Stomach (tissue), 9 donors: Measurements from ENCODE around the gene MCTP2. TPM values are rescaled to one million over a fixed set of nuclear protein-coding genes. Genes with fewer than 3 reads are reported as not detected.
A peak's percentile ranks its signal among the peaks of the same experiment; 100 is the strongest.

Source experiments
- DNase-seq, 2 donors: peaks; one replicate each; pipeline versions ENCODE4 v3.0.0 to v3.0.0-alpha.2; 2013 to 2019
- H3K27ac ChIP-seq, 5 donors: fragments of 200-600 bp in 4 of 5; sonication (generic) in 4 of 5; one replicate each; pipeline ENCODE4 v1.5.1; 2013 to 2019; ENCODE audit warnings: mild to moderate bottlenecking in 1 of 5, moderate library complexity in 1 of 5
- H3K27me3 ChIP-seq, 3 donors: fragments of 200-600 bp; sonication (generic); one replicate each; pipeline ENCODE4 v1.5.1; 2017 to 2019; ENCODE audit warnings: mixed run types in 1 of 3
- H3K36me3 ChIP-seq, 4 donors: fragments of 200-600 bp; sonication (generic); 1 replicate in 3 of 4; 2 replicates in 1 of 4; pipeline ENCODE4 v1.5.1; 2016 to 2019
- H3K4me1 ChIP-seq, 4 donors: fragments of 200-600 bp; sonication (generic); one replicate each; pipeline ENCODE4 v1.5.1; 2016 to 2019
- H3K4me3 ChIP-seq, 4 donors: fragments of 200-600 bp; sonication (generic) in 3 of 4; one replicate each; pipeline ENCODE4 v1.5.1; 2016 to 2019; ENCODE audit warnings: mild to moderate bottlenecking in 1 of 4
- H3K9me3 ChIP-seq, 4 donors: fragments of 200-600 bp; sonication (generic); one replicate each; pipeline ENCODE4 v1.5.1; 2016 to 2019
- EP300 ChIP-seq: sonication (generic); formaldehyde crosslinking; IDR thresholded peaks from one replicate; pipeline ENCODE4 v1.6.1; 2017; ENCODE audit warnings: antibody characterized with exemption
- POLR2A ChIP-seq, 4 donors: fragments of 450-650 bp; IDR thresholded peaks; one replicate each; pipeline ENCODE4 v1.6.1; 2016; ENCODE audit warnings: antibody characterized with exemption in 4 of 4, control low read depth in 2 of 4, mild to moderate bottlenecking in 1 of 4, moderate library complexity in 1 of 4
- POLR2AphosphoS5 ChIP-seq, 3 donors: sonication (generic); formaldehyde crosslinking; IDR thresholded peaks; one replicate each; pipeline ENCODE4 v1.6.1; 2016; ENCODE audit warnings: antibody characterized with exemption in 3 of 3
- WGBS, 5 donors: extraction: QIAGEN DNeasy Blood & Tissue Kit in 3 of 5; methylation state at CpG; one replicate each; pipeline versions ENCODE4 v1.1.5 to v1.1.7; 2013 to 2018; 5-methylcytosine and 5-hydroxymethylcytosine counted together
- intact Hi-C: fragments of 100-400 bp; cut with DNase I; formaldehyde crosslinking; loops from one replicate; pipeline ENCODE4 v1.15.1; 2023; ENCODE audit warnings: low total_unique reads
- polyA plus RNA-seq, 3 donors: library from polyadenylated mRNA; stranded (reverse); fragments of 200-250 nt; gene quantifications; one replicate each; pipeline ENCODE4 v1.2.3, GENCODE V29; 2013
- total RNA-seq, 5 donors: library from RNA; depleted of rRNA; stranded (reverse); fragments of >200 nt; gene quantifications; one replicate each; pipeline versions ENCODE4 v1.1.0 to v1.2.3, GENCODE V29; 2014 to 2016
- TF ChIP-seq, protein P1 (sequence below), 7 experiments: fragments of 450-650 bp in 4 of 7; fragments of 200-600 bp in 3 of 7; sonication (generic) in 3 of 7; IDR thresholded peaks; one replicate each; pipeline ENCODE4 v1.5.1; 2016 to 2019; ENCODE audit warnings: antibody characterized with exemption in 7 of 7, control low read depth in 2 of 7, mild to moderate bottlenecking in 1 of 7
- donor health status: healthy with polysubstance abuse.
- donor health status: Bipolar disorder and iron deficiency.
- donor health status: healthy.

MCTP2 gene
- total and polyA plus RNA-seq, 8 donors, result 2.8 to 62.4 (median 15.4) TPM

DNA sequence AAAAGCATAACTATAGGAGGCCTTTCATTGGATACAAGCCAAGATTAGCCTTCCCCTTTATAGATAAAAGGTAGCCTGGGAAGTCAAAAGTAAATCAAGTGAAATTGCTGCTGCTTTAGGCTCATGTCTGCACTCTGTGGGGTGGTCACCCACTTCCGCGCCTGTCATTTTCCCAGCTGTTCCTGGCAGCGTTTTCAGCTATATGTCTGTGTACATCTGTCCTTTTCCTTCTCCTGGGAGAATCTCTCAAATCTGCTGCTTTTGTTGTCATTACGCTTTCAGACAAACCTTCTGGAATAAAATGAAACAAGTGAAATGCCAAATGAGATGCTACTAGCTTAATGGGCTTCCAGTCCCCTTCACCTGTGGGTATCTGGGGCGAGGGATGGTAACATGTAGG lies 211.8 kb downstream of the MCTP2 start:
- 92 to 97% (median 94%) methylated on average over 5 of the region's 5 CpGs for WGBS, 5 donors
- TF ChIP-seq, protein P1, sequence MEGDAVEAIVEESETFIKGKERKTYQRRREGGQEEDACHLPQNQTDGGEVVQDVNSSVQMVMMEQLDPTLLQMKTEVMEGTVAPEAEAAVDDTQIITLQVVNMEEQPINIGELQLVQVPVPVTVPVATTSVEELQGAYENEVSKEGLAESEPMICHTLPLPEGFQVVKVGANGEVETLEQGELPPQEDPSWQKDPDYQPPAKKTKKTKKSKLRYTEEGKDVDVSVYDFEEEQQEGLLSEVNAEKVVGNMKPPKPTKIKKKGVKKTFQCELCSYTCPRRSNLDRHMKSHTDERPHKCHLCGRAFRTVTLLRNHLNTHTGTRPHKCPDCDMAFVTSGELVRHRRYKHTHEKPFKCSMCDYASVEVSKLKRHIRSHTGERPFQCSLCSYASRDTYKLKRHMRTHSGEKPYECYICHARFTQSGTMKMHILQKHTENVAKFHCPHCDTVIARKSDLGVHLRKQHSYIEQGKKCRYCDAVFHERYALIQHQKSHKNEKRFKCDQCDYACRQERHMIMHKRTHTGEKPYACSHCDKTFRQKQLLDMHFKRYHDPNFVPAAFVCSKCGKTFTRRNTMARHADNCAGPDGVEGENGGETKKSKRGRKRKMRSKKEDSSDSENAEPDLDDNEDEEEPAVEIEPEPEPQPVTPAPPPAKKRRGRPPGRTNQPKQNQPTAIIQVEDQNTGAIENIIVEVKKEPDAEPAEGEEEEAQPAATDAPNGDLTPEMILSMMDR (IDR thresholded peaks at IDR 0.05), result no peak
- no peak for TF ChIP-seq EP300
- TF ChIP-seq POLR2A (IDR thresholded peaks at IDR 0.05), result no peak
- no peak for TF ChIP-seq POLR2AphosphoS5 (IDR thresholded peaks at IDR 0.05)
- Histone ChIP-seq H3K36me3 (peaks cover 0 to 10% (median 4%) of the 10 kb centered on the region in 4 donors), H3K27me3 (no peaks in the 10 kb centered on the region), H3K4me3 (no peak overlapping the region), H3K4me1 (peaks cover 0 to 12% (median 0%) of the 10 kb centered on the region in 4 donors), H3K27ac (no peak overlapping the region), H3K9me3 (no peaks in the 10 kb centered on the region)
- intact Hi-C loops, result no loop called here
- no peak for DNase-seq

DNA sequence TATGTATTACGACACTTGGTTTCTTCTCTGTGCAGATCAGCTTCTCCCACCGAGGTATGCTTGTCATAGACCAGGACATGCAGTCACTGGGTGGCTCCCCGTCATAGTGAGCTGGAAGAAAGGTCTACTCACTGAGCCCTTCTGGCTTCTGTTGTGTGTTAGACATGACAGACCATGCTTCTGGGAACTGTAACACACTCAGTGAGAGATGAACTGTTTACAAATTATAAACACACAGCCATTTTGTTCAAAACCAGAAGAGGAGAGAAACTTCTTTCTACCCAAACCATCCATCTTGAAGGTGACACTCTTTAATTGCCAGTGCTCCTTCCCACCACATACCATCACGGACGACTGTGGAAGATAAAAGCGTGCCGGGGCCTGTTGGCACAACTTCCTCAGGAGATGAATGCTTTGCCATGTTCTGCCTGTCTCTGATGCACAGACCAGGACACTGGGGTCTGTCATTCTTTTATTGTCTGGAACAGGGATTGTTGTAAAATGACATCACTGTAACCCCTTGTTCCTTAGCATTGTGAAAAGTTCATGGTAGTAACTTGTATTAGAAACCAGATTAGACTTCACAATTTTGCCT lies 214.3 kb downstream of the MCTP2 start:
- no peak overlapping the region for H3K4me3 ChIP-seq
- intact Hi-C loops, result no loop called here
- peak in 1 of 2 donors; percentile 61 for DNase-seq
- 85 to 92% (median 87%) methylated on average over 7 of the region's 7 CpGs for WGBS, 5 donors
- TF ChIP-seq EP300 (peak; percentile 36), POLR2A (IDR thresholded peaks at IDR 0.05) (no peak), POLR2AphosphoS5 (IDR thresholded peaks at IDR 0.05) (peak in 1 of 3 donors; percentile 84)
- H3K4me1 ChIP-seq, result peaks cover 0 to 12% (median 0%) of the 10 kb centered on the region in 4 donors
- H3K27me3 ChIP-seq, result no peaks in the 10 kb centered on the region
- H3K9me3 ChIP-seq, result no peaks in the 10 kb centered on the region
- H3K27ac ChIP-seq, result no peak overlapping the region
- H3K36me3 ChIP-seq, result peaks cover 0 to 3% (median 2%) of the 10 kb centered on the region in 4 donors

DNA sequence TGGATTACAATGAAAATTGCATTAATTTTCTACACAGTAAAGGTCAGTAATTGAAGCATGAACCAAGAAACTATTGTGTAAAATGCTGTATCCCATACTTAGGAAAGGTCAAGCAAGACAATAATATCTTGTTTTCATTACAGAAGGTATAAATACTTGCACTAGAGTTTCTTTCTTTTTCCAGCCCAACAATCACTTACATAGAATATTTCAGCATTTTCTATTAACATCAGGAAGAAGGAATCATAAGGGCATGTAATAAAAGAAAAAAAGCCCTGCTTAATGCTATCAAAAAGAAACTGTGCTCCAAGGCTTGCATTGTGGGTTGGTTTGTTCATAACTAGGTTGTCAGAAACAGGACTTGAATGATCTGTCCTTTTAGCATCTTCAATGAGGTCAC lies 215.1 kb downstream of the MCTP2 start:
- Histone ChIP-seq H3K27me3 (no peaks in the 10 kb centered on the region), H3K27ac (no peak overlapping the region), H3K36me3 (peaks cover 0 to 3% (median 2%) of the 10 kb centered on the region in 4 donors), H3K4me1 (peaks cover 0 to 12% (median 0%) of the 10 kb centered on the region in 4 donors), H3K4me3 (no peak overlapping the region), H3K9me3 (no peaks in the 10 kb centered on the region)
- no peak for TF ChIP-seq EP300
- no peak for TF ChIP-seq POLR2AphosphoS5 (IDR thresholded peaks at IDR 0.05)
- TF ChIP-seq, protein P1 (IDR thresholded peaks at IDR 0.05), result no peak
- DNase-seq, result no peak
- intact Hi-C loops, result no loop called here

DNA sequence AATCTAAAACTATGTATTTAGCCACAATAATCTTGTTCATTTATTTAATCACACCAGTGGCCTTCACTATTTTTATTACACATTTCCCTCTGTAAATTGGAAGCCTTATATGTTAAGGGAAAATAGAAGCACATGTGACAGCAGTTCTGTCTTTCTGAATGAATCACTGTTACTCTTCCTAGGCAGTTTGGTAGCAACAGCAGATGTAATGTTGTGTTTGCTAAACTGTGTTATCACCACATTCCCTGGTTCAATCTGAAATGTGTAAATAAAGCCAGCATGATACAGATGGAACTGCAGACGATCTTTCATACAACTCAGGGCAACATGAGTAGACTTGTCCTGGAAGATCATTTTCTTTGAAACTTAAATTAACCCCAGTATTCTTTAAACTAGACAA lies 220.1 kb downstream of the MCTP2 start:
- intact Hi-C loops, result no loop called here
- no peaks in the 10 kb centered on the region for H3K36me3 ChIP-seq
- H3K27ac ChIP-seq, result no peak overlapping the region
- WGBS, 5 donors, result 17 to 42% (median 32%) methylated on average over 1 of the region's 1 CpG
- H3K27me3 ChIP-seq, result no peaks in the 10 kb centered on the region
- no peaks in the 10 kb centered on the region for H3K9me3 ChIP-seq
- H3K4me3 ChIP-seq, result no peak overlapping the region
- TF ChIP-seq, protein P1 (IDR thresholded peaks at IDR 0.05), result no peak
- TF ChIP-seq POLR2AphosphoS5 (IDR thresholded peaks at IDR 0.05) (no peak), POLR2A (IDR thresholded peaks at IDR 0.05) (no peak), EP300 (no peak)
- no peak for DNase-seq
- no peaks in the 10 kb centered on the region for H3K4me1 ChIP-seq

DNA sequence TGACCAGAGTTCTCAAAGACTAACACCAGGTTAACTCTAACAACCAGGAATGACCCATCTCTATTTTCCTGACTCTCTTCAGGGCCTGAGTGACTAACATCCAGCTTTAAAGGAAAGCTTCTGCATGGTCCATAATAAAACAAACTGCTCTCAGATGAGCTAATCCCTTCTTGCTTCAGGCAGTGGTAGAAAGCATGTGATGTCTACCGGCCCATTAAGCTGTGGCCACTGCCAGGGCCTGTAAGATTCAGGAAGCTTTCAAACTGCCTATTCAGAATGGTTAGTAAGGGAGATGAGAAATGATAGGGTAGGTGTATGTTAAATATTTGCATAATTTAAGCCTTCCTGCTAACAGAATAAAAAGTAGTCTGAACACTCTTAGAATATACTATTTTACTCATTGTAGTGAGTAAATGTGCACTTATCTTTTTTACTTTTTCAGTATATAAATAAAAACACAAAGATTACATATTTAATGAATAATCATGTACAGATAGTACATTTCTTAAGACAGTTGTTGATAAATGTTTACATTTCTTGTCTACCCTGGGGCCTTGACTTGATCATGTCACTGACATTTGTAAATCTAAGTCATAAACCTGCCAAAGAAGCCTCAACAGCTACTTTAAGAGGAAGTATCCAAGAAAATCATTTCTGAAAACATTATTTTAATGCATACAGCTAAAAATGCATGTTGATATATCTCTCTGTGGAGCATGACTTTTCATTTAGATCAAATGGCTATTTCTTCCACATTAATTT lies 222.0 kb downstream of the MCTP2 start:
- intact Hi-C loops, result no loop called here

More for the DNA sequence above, 222.0 kb downstream of the MCTP2 start:
- Histone ChIP-seq H3K36me3 (peaks cover 0 to 10% (median 5%) of the 10 kb centered on the region in 4 donors), H3K27me3 (no peaks in the 10 kb centered on the region), H3K9me3 (no peaks in the 10 kb centered on the region), H3K27ac (no peak overlapping the region), H3K4me1 (no peaks in the 10 kb centered on the region), H3K4me3 (no peak overlapping the region)
- WGBS, 5 donors, result 67 to 89% (median 88%) methylated on average over 1 of the region's 1 CpG
- TF ChIP-seq, protein P1 (IDR thresholded peaks at IDR 0.05), result no peak
- no peak for TF ChIP-seq POLR2A (IDR thresholded peaks at IDR 0.05)
- no peak for TF ChIP-seq EP300
- TF ChIP-seq POLR2AphosphoS5 (IDR thresholded peaks at IDR 0.05), result no peak
- DNase-seq, result no peak
